Prostate gland (tissue), 2 donors: ENCODE data around the gene DNAH10. TPM values are rescaled to one million over a fixed set of nuclear protein-coding genes. Genes with fewer than 3 reads are reported as not detected.

Experiments
- DNase-seq: peaks from one replicate; pipeline ENCODE4 v3.0.0-alpha.2; 2019; ENCODE audit warnings: low spot score
- H3K27ac ChIP-seq, 2 donors: fragments of 200-600 bp; sonication (generic); 2 replicates each; pipeline ENCODE4 v1.5.1; 2017 to 2019
- H3K27me3 ChIP-seq: fragments of 200-600 bp; sonication (generic); replicated peaks from 2 replicates; pipeline ENCODE4 v1.5.1; 2019; ENCODE audit not compliant: insufficient read depth
- H3K36me3 ChIP-seq, 2 donors: fragments of 200-600 bp; sonication (generic); 1 replicate in 1 of 2; 2 replicates in 1 of 2; pipeline versions ENCODE4 v1.5.1 to v1.8.1; 2017 to 2019
- H3K4me1 ChIP-seq: fragments of 200-600 bp; sonication (generic); replicated peaks from 2 replicates; pipeline ENCODE4 v1.5.1; 2019
- H3K4me3 ChIP-seq, 2 donors: fragments of 200-600 bp; sonication (generic); 2 replicates each; pipeline ENCODE4 v1.5.1; 2017 to 2019
- H3K9me3 ChIP-seq: fragments of 200-600 bp; sonication (generic); 2 replicates; pipeline ENCODE4 v1.5.1; 2017
- POLR2A ChIP-seq: fragments of 450-650 bp; IDR thresholded peaks from one replicate; pipeline ENCODE4 v1.6.1; 2016; ENCODE audit warnings: antibody characterized with exemption, mild to moderate bottlenecking
- POLR2AphosphoS5 ChIP-seq: sonication (generic); formaldehyde crosslinking; IDR thresholded peaks from one replicate; pipeline ENCODE4 v1.6.1; 2017; ENCODE audit warnings: antibody characterized with exemption
- WGBS: methylation state at CpG from one replicate; pipeline ENCODE4 v1.1.5; 2018; 5-methylcytosine and 5-hydroxymethylcytosine counted together
- intact Hi-C: fragments of 100-400 bp; cut with DNase I; formaldehyde crosslinking; loops from one replicate; pipeline ENCODE4 v1.14.2; 2022
- total RNA-seq, 2 donors: library from RNA; depleted of rRNA; stranded (reverse); fragments of >200 nt; gene quantifications; one replicate each; pipeline ENCODE4 v1.1.0, GENCODE V29; 2016
- TF ChIP-seq, protein P1 (sequence below), 4 experiments: fragments of 200-600 bp in 2 of 4; fragments of 450-650 bp in 2 of 4; sonication (generic) in 2 of 4; IDR thresholded peaks; 1 replicate in 3 of 4; 2 replicates in 1 of 4; pipeline ENCODE4 v1.5.1; 2016 to 2019; ENCODE audit warnings: antibody characterized with exemption in 4 of 4, mild to moderate bottlenecking in 2 of 4, moderate library complexity in 2 of 4

The DNAH10 gene
- total RNA-seq, 2 donors from 2014 or later, result 0.68 to 7.9 TPM

DNA sequence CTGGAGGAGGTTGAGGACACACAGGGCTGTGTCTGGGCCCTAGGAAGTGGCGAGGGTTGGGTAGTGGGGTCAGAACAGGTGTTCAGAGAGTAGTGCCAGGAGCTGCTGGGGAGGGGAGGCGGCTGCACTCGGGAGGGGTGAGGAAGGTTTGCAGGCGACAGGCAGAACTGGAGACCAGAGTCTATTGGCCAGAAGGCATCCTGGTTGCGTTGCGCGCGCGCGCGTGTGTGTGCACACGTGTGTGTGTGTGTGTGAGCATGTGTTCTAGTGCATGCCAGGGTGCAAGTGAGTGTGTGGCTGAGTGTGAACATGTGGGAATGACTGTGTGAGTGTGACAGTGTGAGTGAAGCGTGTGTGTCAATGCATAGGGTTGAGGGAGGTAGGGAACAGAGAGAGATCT, 124.2 kb downstream of the DNAH10 start:
- H3K4me1 ChIP-seq, result no peaks in the 10 kb centered on the region
- H3K27me3 ChIP-seq, result peaks cover 1% of the 10 kb centered on the region
- WGBS, result 86% methylated on average over 13 of the region's 13 CpGs
- H3K36me3 ChIP-seq, result no peaks in the 10 kb centered on the region
- H3K27ac ChIP-seq, result no peak overlapping the region
- intact Hi-C loops, result no loop called here
- TF ChIP-seq POLR2A, result no peak
- TF ChIP-seq POLR2AphosphoS5, result no peak
- TF ChIP-seq, protein P1, sequence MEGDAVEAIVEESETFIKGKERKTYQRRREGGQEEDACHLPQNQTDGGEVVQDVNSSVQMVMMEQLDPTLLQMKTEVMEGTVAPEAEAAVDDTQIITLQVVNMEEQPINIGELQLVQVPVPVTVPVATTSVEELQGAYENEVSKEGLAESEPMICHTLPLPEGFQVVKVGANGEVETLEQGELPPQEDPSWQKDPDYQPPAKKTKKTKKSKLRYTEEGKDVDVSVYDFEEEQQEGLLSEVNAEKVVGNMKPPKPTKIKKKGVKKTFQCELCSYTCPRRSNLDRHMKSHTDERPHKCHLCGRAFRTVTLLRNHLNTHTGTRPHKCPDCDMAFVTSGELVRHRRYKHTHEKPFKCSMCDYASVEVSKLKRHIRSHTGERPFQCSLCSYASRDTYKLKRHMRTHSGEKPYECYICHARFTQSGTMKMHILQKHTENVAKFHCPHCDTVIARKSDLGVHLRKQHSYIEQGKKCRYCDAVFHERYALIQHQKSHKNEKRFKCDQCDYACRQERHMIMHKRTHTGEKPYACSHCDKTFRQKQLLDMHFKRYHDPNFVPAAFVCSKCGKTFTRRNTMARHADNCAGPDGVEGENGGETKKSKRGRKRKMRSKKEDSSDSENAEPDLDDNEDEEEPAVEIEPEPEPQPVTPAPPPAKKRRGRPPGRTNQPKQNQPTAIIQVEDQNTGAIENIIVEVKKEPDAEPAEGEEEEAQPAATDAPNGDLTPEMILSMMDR (IDR thresholded peaks at IDR 0.05), result no peak
- no peaks in the 10 kb centered on the region for H3K9me3 ChIP-seq
- no peak for DNase-seq
- no peak overlapping the region for H3K4me3 ChIP-seq

DNA sequence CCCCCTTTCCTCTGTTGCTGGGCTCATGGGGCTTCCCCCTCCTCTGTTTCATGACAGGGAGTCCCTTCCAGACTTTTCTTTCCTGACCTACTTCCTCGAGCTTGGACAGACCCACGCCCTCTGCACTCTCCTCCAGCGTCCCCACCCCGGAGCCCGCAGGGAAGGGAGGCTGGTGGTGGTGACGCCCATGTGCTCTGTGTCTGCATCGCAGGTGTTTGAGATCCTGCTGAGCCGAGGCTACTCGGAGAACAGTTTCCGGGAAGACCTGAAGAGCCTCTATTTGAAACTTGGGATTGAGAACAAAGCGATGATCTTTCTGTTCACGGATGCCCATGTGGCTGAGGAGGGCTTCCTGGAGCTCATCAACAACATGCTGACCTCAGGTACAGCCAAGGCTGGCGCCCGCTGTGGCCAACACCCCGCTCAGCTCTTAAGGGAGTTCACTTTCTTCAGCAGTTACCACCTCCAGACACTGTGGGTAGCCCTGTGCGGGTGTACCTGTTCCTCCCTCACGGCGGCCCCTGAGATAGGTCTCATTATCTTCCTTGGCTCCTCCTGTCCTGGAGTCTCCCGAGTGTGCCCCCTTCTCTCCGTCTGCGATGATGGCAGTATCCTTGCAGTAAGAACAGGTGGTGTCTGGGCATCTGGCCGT, 125.0 kb downstream of the DNAH10 start:
- Histone ChIP-seq H3K9me3 (no peaks in the 10 kb centered on the region), H3K36me3 (no peaks in the 10 kb centered on the region), H3K27ac (no peak overlapping the region), H3K27me3 (peaks cover 3% of the 10 kb centered on the region), H3K4me1 (no peaks in the 10 kb centered on the region), H3K4me3 (no peak overlapping the region)
- WGBS, result 64% methylated on average over 22 of the region's 22 CpGs
- TF ChIP-seq POLR2AphosphoS5, result no peak
- TF ChIP-seq, protein P1 (IDR thresholded peaks at IDR 0.05), result no peak
- TF ChIP-seq POLR2A, result no peak
- DNase-seq, result no peak
- intact Hi-C loops, result no loop called here

DNA sequence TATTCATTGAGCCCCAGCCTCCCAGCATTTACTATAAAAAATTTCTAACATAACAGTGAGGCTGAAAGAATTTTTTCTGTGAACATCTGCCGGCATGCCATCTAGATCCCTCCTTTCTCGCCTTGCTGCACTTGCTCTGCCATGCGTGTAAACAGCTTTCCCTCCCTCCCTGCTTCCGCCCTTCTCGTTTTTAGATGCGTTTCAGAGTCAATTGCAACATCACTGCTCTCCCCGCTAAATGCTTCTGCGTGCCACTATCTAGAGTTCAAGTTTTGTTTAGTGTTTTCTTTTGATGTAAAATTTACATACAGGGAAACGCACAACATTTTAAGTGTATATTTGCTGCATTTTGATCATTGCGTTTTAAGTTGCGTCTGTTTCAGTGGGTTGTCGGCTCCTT, 126.9 kb downstream of the DNAH10 start:
- H3K4me1 ChIP-seq, result no peaks in the 10 kb centered on the region
- TF ChIP-seq POLR2A (no peak), POLR2AphosphoS5 (no peak)
- TF ChIP-seq, protein P1 (IDR thresholded peaks at IDR 0.05), result no peak
- no peak for DNase-seq
- H3K9me3 ChIP-seq, result no peaks in the 10 kb centered on the region
- H3K36me3 ChIP-seq, result no peaks in the 10 kb centered on the region
- intact Hi-C loops, result no loop called here
- H3K27me3 ChIP-seq, result peaks cover 3% of the 10 kb centered on the region
- H3K4me3 ChIP-seq, result no peak overlapping the region
- WGBS, result 63% methylated on average over 12 of the region's 12 CpGs
- H3K27ac ChIP-seq, result no peak overlapping the region

DNA sequence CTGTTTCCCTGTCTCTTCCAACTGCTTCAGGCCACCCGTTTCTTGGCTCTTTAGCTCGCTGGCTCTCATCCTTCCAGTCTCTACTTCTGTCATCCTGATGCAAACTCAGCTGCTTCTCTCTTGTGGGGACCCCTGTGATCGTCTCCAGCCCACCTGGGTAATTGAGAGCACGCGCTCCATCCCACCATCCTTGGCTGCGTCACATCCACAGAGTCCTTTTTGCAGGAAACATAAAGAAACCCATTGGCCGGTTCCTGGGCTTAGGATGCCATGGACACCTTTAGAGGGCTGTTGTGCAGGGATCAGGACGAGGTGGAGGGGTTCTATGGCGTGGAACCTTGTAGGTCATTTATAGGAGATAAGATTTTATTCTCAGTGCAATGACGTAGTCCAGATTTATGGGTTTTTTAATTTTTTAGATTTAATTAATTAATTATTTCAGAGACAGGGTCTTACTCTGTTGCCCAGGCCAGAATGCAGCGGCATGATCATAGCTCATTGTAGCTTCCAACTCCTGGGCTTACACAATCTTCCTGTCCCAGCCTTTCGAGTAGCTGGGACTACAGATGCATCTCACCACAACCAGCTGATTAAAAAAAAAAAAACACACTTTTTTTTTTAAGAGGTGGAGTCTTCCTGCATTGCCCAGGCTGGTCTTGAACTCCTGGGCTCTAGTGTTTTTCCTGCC, 127.9 kb downstream of the DNAH10 start:
- Histone ChIP-seq H3K36me3 (no peaks in the 10 kb centered on the region), H3K4me3 (no peak overlapping the region), H3K27ac (no peak overlapping the region), H3K4me1 (no peaks in the 10 kb centered on the region), H3K27me3 (peaks cover 3% of the 10 kb centered on the region), H3K9me3 (no peaks in the 10 kb centered on the region)
- no peak for TF ChIP-seq POLR2AphosphoS5
- TF ChIP-seq, protein P1 (IDR thresholded peaks at IDR 0.05), result no peak
- no peak for TF ChIP-seq POLR2A
- 92% methylated on average over 12 of the region's 12 CpGs for WGBS
- intact Hi-C loops, result no loop called here
- DNase-seq, result no peak

DNA sequence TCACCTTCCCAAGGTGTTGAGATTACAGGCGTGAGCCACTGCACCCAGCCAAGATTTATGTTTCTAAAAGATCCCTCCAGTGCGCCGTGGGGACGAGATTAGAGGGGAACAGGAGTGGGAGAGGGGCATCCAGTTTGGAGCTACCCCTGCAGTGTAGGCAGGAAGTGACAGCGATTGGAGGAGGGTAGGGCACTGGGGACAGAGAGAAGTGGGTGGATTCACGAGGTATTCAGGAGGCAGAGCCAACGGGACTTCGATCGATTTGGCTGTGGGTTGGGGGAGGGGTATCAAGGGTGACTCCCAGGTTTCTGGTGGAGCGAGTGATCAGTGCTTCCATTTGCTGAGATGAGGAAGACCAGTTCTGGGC, 128.4 kb downstream of the DNAH10 start:
- H3K27ac ChIP-seq, result no peak overlapping the region
- peaks cover 3% of the 10 kb centered on the region for H3K27me3 ChIP-seq
- no peak overlapping the region for H3K4me3 ChIP-seq
- WGBS, result 62% methylated on average over 10 of the region's 10 CpGs
- TF ChIP-seq POLR2A, result no peak
- TF ChIP-seq, protein P1 (IDR thresholded peaks at IDR 0.05), result no peak
- no peak for TF ChIP-seq POLR2AphosphoS5
- H3K9me3 ChIP-seq, result no peaks in the 10 kb centered on the region
- DNase-seq, result no peak
- H3K4me1 ChIP-seq, result no peaks in the 10 kb centered on the region
- no peaks in the 10 kb centered on the region for H3K36me3 ChIP-seq
- intact Hi-C loops, result no loop called here
